ENCODE results near the gene C16orf54.
A peak's percentile ranks its signal among the peaks of the same experiment; 100 is the strongest.
"Not testable (repeated sequence)": the region's sequence is repeated elsewhere in the genome, so short reads cannot be mapped to it uniquely, and the experiment has no call there.

Gene C16orf54

GRCh38 chr16:29702269-29702668, 43.5 kb downstream of the C16orf54 start:
- DNase-seq, result no peak

GRCh38 chr16:29701214-29701555, 44.6 kb downstream of the C16orf54 start:
- no peak for DNase-seq

- peak; percentile 79 for DNase-seq
These were observed 45.4 kb downstream of the C16orf54 start for GRCh38 chr16:29700253-29700987.

GRCh38 chr16:29699324-29700219, 46.2 kb downstream of the C16orf54 start:
- no peak for DNase-seq

- no peak for DNase-seq
These were observed 47.1 kb downstream of the C16orf54 start for GRCh38 chr16:29698484-29699323.

- DNase-seq, result no peak
These were observed 47.7 kb downstream of the C16orf54 start for GRCh38 chr16:29698042-29698441.

GRCh38 chr16:29697391-29697790, 48.4 kb downstream of the C16orf54 start:
- DNase-seq, result no peak

GRCh38 chr16:29696881-29697331, 48.9 kb downstream of the C16orf54 start:
- DNase-seq, result no peak

- DNase-seq, result not testable (repeated sequence)
These were observed 50.1 kb downstream of the C16orf54 start for GRCh38 chr16:29695675-29696074.

- no peak for DNase-seq
These were observed 51.2 kb downstream of the C16orf54 start for GRCh38 chr16:29694384-29695195.

GRCh38 chr16:29692606-29693005, 53.2 kb downstream of the C16orf54 start:
- not testable (repeated sequence) for DNase-seq
